GM19438 (cell line): ENCODE results near the gene C5AR1.
"Not testable (repeated sequence)": the region's sequence is repeated elsewhere in the genome, so short reads cannot be mapped to it uniquely, and the experiment has no call there.

Experiments
- ATAC-seq: cut with Tn5 transposase; IDR thresholded peaks from one replicate; pipeline ENCODE4 v1.9.1; 2021; ENCODE audit warnings: low read depth; ENCODE audit not compliant: unreplicated experiment

The C5AR1 gene

DNA sequence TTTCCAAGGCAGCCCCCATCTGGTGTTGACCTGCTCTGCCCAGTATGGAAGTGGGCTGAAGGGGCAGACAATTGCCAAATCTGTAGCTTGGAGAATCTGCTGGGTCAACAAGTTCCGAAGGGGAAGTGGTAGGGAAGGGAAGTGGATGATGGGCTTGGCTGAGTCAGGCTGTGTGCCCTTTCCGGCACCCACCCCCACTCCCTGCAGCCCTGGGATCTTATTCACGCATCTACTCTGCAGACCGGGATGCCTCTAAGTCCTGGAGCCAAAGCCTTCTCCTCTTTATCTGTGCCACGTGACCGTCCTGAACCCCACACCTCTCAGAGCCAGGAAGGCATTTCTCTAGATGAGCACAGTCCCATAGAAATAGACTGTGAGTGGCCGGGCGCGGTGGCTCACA, 14.8 kb downstream of the C5AR1 start:
- no peak for ATAC-seq

DNA sequence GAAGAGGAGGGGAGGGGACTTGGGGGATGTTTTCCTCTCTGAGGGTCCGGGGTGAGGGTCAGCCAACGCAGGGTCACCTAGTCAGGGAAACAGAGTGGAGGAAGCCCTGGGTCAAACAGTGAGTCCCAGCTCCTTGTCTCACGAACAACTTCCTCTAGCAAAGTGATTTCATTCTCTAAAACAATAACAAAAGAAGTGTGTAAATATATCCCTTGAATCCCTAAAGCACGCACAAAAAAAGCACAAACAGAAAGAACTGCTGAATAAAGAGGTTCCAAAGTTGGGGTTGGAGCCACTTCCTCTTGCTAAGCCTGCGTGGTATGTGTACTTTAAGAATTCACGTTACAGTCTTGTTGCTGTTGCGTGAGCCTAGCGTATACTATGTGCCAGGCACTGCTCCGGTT, 20.8 kb downstream of the C5AR1 start:
- no peak for ATAC-seq

DNA sequence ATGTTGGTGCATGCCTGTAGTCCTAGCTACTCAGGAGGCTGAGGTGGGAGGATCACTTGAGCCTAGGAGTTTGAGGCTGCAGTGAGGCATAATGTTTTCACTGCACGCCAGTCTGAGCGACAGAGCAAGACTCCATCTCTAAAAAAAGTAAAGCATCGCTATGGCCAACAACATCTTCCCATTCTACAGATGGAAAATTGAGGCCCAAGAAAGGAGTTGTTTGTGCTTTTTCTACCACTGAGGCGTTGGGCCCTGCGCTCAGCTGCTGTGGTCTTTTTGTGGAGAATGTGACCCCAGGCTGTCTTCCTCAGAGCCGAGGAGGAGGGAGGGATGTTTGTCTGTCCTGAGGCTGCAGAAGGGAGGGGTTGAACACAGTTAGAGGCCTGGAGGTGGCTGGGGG, 21.8 kb downstream of the C5AR1 start:
- no peak for ATAC-seq

DNA sequence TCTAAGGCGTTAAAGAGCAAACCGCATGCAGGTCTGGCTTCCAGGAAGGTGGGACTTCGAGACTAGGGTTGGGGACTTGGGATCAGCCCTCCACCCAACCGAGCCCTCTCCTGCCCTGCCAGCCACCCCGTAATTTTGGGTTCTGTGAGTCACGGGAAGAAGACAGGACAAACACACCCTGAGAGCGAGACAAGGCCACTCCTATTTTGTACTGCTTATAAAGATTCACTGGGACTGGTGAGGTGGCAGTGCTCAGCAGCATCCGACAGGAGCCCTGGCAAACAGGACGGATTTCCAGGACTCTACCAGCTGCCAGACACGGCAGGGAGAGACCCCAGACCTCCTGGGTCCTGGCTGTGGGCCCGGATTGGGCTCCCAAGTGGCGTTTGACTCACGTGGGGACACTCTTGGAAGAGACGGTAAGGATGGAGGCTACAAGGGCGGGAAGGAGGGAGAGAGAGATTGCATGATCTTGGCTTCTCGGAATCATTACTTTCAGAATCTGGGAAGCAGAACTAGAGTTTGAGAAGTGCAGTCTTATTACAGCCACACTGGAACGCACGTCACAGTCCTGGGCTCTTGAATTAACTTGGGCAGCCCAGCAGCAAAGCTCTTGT, 22.4 kb downstream of the C5AR1 start, which contains the start of gene C5AR2:
Gene C5AR2, plus strand, starts transcription at position 245 of the 617 bp plus-strand sequence. CDS start 8,625 bp downstream, outside the sequence.
- ATAC-seq, result no peak

DNA sequence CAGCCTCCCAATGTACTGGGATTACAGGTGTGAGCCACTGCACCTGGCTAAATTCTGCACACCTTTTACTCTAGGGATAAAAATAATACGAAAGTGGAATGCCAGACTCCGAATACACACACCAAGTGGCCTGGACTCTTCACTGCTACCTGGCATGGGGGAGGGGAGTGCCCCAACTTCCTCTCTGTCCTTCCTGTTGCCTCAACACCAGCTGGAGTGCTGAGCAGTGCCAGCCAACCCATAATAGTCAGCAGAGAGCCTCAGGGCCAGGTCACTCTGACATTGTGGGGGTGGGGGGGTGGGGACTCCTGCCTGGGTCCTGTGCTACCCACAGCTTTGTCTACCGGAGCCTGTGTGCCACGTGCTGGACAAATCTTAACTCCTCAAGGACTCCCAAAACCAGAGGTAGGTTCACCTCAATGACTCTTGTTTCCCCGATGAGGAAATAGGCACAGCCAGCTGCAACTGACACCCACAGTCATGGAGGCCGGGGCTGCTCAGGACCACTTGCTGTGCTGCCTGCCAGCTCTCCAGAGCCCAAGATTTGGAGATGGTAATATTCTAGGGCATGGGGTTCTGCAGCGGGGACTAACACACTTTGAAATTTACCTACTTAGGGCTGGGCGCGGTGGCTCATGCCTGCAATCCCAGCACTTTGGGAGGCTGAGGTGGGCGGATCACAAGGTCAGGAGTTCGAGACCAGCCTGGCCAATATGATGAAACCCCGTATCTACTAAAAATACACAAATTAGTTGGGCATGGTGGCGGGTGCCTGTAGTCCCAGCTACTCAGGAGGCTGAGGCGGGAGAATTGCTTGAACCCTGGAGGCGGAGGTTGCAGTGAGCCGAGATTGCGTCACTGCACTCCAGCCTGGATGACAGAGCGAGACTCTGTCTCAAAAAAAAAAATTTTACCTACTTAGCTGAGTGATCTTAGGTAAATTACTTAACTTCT, 27.4 kb downstream of the C5AR1 start:
- ATAC-seq, result not testable (repeated sequence)

DNA sequence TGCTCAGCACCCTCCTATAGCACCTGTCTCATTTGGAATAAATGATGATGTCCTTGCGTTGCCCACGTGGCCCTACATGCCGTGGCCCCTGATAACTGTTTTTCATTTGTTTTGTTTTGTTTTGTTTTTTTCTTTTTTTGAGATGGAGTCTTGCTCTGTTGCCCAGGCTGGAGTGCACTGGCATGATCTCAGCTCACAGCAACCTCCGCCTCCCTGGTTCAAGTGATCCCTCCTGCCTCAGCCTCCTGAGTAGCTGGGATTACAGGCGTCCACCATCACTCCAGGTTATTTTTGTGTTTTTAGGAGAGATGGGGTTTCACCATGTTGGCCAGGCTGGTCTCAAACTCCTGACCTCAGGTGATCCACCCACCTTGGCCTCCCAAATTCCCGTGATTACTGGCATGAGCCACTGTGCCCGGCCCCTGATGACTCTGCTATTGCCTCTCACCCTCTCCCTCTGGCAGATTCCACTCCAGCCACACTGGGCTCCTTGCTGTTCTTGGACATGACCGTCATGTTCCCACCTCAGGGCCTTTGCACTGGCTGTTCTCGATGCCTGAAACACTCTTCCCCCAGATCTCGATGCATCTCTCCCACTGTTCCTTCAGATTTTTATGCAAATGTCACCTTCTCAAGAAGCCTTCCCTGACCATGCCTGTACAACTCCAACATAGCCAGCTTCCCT, 29.7 kb downstream of the C5AR1 start:
- ATAC-seq, result no peak

DNA sequence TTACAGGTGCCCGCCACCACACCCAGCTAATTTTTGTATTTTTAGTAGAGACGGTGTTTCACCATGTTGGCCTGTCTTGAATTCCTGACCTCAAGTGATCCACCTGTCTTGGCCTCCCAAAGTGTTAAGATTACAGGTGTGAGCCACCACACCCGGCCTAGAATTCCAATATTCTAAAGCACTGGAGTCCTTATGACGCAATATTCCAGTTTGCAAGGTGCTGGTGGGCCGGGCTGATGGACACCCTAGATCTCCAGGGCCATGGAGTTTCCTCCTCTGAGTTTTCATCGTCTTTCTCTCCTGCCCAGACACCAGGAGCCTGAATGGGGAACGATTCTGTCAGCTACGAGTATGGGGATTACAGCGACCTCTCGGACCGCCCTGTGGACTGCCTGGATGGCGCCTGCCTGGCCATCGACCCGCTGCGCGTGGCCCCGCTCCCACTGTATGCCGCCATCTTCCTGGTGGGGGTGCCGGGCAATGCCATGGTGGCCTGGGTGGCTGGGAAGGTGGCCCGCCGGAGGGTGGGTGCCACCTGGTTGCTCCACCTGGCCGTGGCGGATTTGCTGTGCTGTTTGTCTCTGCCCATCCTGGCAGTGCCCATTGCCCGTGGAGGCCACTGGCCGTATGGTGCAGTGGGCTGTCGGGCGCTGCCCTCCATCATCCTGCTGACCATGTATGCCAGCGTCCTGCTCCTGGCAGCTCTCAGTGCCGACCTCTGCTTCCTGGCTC, 31.0 kb downstream of the C5AR1 start:
- no peak for ATAC-seq

DNA sequence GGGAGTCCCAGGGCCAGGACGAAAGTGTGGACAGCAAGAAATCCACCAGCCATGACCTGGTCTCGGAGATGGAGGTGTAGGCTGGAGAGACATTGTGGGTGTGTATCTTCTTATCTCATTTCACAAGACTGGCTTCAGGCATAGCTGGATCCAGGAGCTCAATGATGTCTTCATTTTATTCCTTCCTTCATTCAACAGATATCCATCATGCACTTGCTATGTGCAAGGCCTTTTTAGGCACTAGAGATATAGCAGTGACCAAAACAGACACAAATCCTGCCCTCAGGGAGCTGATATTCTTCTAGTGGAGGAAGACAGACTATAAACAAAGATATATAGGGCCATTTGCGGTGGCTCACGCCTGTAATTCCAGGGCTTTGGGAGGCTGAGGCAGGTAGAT, 32.1 kb downstream of the C5AR1 start:
- no peak for ATAC-seq

DNA sequence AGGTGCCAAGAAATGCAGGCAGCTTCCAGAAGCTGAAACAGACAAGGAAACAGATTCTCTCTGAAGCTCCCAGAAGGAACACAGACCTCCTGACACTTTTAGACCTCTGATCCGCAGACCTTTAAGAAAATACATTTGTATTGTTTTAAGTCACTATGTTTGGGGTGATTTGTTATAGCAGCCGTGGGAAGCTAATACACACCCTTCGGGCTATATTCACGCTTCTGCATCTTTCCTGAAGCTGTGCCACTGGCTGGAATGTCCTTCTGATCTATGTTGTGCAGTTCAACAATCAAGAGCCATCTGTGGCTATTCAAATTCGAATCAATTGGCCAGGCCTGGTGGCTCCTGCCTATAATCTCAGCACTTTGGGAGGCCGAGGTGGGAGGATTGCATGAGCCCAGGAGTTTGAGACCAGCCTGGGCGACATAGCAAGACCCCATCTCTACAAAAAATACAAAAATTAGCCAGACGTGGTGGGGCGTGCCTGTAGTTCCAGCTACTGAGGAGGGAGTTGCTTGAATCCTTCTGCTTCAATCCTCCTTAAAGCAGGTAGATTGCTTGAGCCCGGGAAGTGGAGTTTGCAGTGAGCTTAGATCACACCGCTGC, 33.6 kb downstream of the C5AR1 start:
- no peak for ATAC-seq

DNA sequence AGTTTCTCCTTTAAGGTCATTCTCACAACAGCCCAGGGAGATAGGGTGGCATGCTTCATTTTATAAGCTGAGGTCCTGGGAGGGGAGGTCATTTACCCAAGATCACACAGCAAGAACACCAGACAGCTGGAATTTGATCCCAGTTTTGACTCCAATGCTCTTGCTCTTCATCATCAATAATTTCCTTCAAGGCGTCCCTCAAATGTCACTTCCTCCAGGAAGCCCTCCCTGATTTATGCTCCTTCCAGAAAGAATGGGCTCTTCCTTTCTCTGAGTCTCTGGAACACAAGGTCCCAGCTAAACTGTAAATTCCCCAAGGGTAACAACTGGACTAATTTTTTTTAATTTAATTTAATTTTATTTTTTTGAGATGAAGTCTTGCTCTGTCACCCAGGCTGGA, 34.8 kb downstream of the C5AR1 start:
- no peak for ATAC-seq

DNA sequence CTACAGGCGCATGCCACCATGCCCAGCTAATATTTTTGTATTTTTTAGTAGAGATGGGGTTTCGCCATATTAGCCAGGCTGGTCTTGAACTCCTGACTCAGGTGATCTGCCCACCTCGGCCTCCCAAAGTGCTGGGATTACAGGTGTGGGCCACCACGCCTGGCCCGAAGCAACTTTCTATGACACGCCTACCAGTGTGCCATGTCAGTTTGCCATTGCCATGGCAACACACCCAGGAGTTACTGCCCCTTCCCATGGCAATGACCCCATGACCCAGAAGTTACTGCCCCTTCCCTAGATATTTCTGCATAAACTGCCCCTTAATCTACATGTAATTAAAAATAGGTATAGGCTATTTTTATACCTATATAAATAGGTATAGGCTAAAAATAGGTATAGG, 36.4 kb downstream of the C5AR1 start:
- ATAC-seq, result not testable (repeated sequence)

DNA sequence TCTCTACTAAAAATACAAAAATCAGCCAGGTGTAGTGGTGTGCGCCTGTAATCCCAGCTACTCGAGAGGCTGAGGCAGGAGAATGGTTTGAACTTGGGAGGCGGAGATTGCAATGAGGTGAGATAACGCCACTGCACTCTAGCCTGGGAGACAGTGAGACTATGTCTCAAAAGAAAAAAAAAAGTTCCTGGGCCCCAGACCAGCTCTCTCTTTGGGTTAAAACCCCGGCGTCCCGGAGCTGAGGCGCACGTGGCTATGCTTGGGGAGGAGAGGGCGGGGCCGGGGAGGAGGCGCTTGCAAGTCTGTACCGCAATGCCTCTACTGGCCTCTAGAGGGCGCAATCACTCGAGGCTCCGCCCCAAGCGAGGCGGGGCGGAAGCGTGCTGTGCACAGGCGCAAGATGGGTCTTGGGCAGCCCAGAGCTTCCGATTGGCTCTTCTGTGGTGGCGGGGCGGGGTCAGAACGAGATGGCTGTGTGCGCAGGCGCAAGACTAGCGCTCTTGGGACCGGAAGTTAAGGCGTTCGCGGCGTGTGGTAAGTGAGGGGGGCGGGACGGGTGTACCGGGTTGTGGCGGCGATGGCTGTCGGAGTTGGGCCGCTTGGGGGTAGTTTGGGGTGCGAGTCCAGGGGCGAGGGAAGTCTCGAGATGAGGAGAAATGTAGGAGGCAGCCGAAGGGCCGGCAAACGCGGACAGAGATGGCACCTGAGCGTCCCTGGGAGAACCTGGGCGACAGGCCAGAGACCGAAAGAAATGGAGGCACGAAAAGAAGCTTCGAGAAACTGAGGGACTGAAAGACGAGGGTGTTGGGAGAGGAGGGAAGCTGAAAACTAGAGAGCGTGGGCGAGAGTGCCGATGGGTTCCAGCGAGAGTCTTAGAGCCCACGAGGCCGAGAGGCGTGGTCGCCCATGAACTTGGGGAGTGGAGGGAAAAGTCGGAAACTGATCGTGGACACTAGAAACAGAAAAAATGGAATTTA, 39.4 kb downstream of the C5AR1 start, which contains the start of gene DHX34:
Gene DHX34, plus strand, starts transcription at position 497 of the 977 bp plus-strand sequence. CDS start 3,716 bp downstream, outside the sequence.
- peak; percentile 94 for ATAC-seq

DNA sequence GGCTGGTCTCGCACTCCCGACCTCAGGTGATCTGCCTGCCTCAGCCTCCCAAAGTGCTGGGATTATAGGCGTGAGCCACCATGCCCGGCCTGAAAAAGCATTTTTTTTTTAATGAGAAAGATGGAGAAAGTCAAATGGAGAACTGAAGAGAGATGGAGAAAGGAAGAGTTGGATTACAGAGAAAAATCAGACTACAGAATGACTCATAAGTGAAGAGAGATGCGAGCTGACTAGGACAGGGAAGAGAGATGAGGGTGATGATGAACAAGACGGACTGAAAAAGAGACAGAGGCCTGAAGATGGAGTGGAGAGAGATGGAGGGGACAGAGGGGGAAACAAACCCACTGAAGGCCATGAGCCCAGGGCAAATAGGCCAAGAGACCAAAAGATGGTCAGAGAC, 41.0 kb downstream of the C5AR1 start:
- no peak for ATAC-seq

DNA sequence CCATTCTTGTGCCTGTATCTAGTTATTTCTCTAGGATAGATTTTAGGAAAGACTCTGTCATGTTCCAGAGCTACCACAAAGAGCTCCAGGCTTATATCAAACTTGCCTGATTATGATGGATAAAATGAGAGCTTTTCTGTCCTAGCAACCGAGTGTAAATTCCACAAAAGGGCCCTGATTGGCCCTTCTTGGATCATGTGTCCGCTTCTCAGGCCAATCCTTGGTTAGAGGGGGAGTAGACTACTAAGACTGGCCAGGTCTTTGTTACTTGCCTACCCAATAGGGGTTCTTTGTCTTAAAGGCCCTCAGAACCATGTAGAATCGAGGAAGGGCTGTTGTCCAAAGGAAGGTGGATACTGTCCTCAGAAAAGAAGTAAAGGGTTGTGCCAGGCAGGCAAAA, 41.9 kb downstream of the C5AR1 start:
- ATAC-seq, result no peak

DNA sequence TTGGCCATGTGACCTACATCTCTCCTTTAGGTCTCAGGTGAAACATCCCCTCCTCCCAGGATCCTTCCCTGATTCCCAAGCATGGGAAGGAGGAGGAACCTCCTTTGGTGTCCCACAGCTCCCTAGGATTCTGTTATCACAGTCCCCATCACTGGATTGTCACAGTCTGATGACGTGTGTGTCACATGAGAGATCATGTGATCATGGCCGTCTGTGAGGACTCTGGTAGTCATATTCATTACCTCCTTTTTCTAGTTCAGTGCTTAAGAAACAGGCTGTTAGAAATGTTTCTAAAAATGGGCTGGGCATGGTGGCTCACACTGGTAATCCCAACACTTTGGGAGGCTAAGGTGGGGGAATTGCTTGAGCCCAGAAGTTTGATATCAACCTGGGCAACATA, 42.4 kb downstream of the C5AR1 start:
- ATAC-seq, result no peak

DNA sequence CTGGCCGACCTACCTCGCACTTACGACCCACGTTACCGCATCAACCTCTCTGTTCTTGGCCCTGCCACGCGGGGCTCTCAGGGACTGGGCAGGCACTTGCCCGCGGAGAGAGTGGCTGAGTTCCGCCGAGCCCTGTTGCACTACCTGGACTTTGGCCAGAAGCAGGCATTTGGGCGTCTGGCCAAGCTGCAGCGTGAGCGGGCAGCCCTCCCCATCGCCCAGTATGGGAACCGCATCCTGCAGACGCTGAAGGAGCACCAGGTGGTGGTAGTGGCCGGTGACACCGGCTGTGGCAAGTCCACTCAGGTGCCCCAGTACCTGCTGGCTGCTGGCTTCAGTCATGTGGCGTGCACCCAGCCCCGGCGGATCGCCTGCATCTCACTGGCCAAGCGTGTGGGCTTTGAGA, 43.6 kb downstream of the C5AR1 start:
- no peak for ATAC-seq

DNA sequence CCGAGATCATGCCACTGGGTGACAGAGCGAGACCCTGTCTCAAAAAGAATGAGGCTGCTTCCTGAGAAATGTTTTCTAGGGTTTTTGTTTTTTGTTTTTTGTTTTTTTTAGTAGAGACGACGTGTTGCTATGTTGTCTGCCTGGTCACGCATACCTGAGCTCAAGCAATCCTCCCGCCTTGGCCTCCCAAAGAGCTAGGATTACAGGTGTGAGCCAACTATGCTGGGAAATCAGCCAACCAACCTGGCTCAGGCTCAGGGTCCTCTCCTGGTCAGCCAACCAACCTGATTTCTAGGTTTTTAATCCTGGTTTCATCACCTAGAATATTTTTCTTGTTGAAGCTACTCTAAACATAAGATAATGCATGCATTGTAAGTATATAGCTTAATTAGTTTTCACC, 47.2 kb downstream of the C5AR1 start:
- no peak for ATAC-seq

DNA sequence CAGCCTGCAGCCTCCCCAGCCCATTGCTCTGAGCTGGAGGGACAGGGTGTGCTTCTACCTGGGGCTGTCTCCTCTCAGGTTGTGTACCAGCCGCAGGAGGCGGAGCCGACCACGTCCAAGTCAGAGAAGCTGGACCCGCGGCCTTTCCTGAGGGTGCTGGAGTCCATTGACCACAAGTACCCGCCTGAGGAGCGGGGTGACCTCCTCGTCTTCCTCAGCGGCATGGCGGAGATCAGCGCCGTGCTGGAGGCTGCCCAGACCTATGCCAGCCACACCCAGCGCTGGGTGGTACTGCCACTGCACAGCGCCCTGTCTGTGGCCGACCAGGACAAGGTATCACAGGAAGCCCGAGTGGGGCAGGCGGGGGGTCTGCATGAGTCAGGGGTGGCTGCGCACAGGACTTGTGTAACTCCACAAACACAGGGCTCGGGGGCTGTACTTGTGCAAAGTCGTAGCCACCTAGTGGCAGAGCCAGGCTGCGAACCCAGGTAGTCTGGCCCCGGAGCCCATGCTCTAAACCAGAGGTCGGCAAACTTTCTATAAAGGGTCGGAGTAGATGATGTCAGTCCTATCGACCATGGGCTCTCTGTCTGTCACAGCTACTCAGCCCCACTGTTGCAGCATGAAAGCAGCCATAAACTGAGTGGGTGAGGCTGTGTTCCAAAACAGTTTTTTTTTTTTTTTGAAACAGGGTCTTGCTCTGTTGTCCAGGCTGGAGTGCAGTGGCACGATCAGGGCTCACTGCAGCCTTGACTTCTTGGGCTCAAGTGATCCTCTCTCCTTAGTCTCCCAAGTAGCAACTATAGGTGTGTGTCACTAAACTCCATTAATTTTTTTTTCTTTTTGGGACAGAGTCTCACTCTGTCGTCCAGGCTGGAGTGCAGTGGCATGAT, 48.4 kb downstream of the C5AR1 start:
- ATAC-seq, result no peak
